Memory B cell (primary cell): ENCODE data around the gene SELENOM.

Experiments used
- ATAC-seq: fragments of 150-1000 bp; cut with Tn5 transposase; 2 replicates; pipeline ENCODE4 v1.10.0; 2021; ENCODE audit warnings: low read depth, mild to moderate bottlenecking, moderate library complexity
- DNase-seq, 2 donors: peaks; one replicate each; pipeline ENCODE4 v3.0.0; 2022; ENCODE audit warnings: low spot score in 2 of 2
- H3K27ac Mint-ChIP-seq: one replicate; pipeline ENCODE4 v1.8.0; 2022; ENCODE audit warnings: mild to moderate bottlenecking, moderate library complexity, mixed read lengths
- H3K27me3 Mint-ChIP-seq: one replicate; pipeline ENCODE4 v1.8.0; 2022; ENCODE audit warnings: mixed read lengths
- H3K36me3 Mint-ChIP-seq: one replicate; pipeline ENCODE4 v1.8.0; 2022; ENCODE audit warnings: mild to moderate bottlenecking, mixed read lengths
- H3K4me1 Mint-ChIP-seq: one replicate; pipeline ENCODE4 v1.8.0; 2022; ENCODE audit warnings: mixed read lengths
- H3K4me3 Mint-ChIP-seq: one replicate; pipeline ENCODE4 v1.8.0; 2022; ENCODE audit warnings: mild to moderate bottlenecking, moderate library complexity, mixed read lengths
- H3K9me3 Mint-ChIP-seq: one replicate; pipeline ENCODE4 v1.8.0; 2022; ENCODE audit warnings: mixed read lengths

The SELENOM gene

GRCh38 chr22:31139866-31140716 is 32.7 kb upstream of the SELENOM start, which contains the start of gene PLA2G3:
Gene PLA2G3 (minus strand): TSS chr22:31140508. CDS start chr22:31140354, 154 bp downstream.
- H3K4me1 Mint-ChIP-seq = no peaks in the 10 kb centered on the region
- H3K27ac Mint-ChIP-seq = no peak within 1 kb of the TSS
- no peaks in the 10 kb centered on the region for H3K36me3 Mint-ChIP-seq
- H3K4me3 Mint-ChIP-seq = no peak within 1 kb of the TSS
- H3K9me3 Mint-ChIP-seq = no peaks in the 10 kb centered on the region
- peaks cover 7% of the 10 kb centered on the region for H3K27me3 Mint-ChIP-seq
- ATAC-seq = no peak
- DNase-seq = no peak

GRCh38 chr22:31139066-31139465 is 31.7 kb upstream of the SELENOM start:
- Mint-ChIP-seq H3K36me3 (no peaks in the 10 kb centered on the region), H3K27me3 (peaks cover 7% of the 10 kb centered on the region), H3K27ac (no peak overlapping the region), H3K4me3 (no peak overlapping the region), H3K4me1 (no peaks in the 10 kb centered on the region), H3K9me3 (no peaks in the 10 kb centered on the region)
- ATAC-seq = no peak
- DNase-seq = no peak

- Mint-ChIP-seq H3K4me1 (no peaks in the 10 kb centered on the region), H3K27me3 (peaks cover 7% of the 10 kb centered on the region), H3K4me3 (no peak overlapping the region), H3K36me3 (no peaks in the 10 kb centered on the region), H3K27ac (no peak overlapping the region), H3K9me3 (no peaks in the 10 kb centered on the region)
- ATAC-seq = no peak
- DNase-seq = no peak
These were observed 30.8 kb upstream of the SELENOM start for GRCh38 chr22:31138126-31138525.

- Mint-ChIP-seq H3K4me3 (no peak overlapping the region), H3K27ac (no peak overlapping the region), H3K9me3 (no peaks in the 10 kb centered on the region), H3K27me3 (peaks cover 7% of the 10 kb centered on the region), H3K36me3 (no peaks in the 10 kb centered on the region), H3K4me1 (no peaks in the 10 kb centered on the region)
- ATAC-seq = no peak
- DNase-seq = no peak
These were observed 30.4 kb upstream of the SELENOM start for GRCh38 chr22:31137721-31138120.

GRCh38 chr22:31136711-31137110 is 29.3 kb upstream of the SELENOM start:
- H3K4me3 Mint-ChIP-seq = no peak overlapping the region
- H3K4me1 Mint-ChIP-seq = no peaks in the 10 kb centered on the region
- no peaks in the 10 kb centered on the region for H3K9me3 Mint-ChIP-seq
- no peaks in the 10 kb centered on the region for H3K36me3 Mint-ChIP-seq
- DNase-seq = no peak
- ATAC-seq = no peak
- peaks cover 6% of the 10 kb centered on the region for H3K27me3 Mint-ChIP-seq
- no peak overlapping the region for H3K27ac Mint-ChIP-seq

GRCh38 chr22:31136155-31136554 is 28.8 kb upstream of the SELENOM start:
- Mint-ChIP-seq H3K27me3 (peaks cover 6% of the 10 kb centered on the region), H3K36me3 (no peaks in the 10 kb centered on the region), H3K27ac (no peak overlapping the region), H3K9me3 (no peaks in the 10 kb centered on the region), H3K4me3 (no peak overlapping the region), H3K4me1 (no peaks in the 10 kb centered on the region)
- ATAC-seq = no peak
- DNase-seq = no peak

GRCh38 chr22:31135706-31136105 is 28.3 kb upstream of the SELENOM start:
- H3K27me3 Mint-ChIP-seq = peaks cover 6% of the 10 kb centered on the region
- no peaks in the 10 kb centered on the region for H3K4me1 Mint-ChIP-seq
- no peak for ATAC-seq
- no peaks in the 10 kb centered on the region for H3K9me3 Mint-ChIP-seq
- no peak overlapping the region for H3K4me3 Mint-ChIP-seq
- no peak for DNase-seq
- no peak overlapping the region for H3K27ac Mint-ChIP-seq
- H3K36me3 Mint-ChIP-seq = no peaks in the 10 kb centered on the region

- no peak overlapping the region for H3K27ac Mint-ChIP-seq
- no peaks in the 10 kb centered on the region for H3K9me3 Mint-ChIP-seq
- DNase-seq (no peak), ATAC-seq (no peak)
- H3K4me1 Mint-ChIP-seq = no peaks in the 10 kb centered on the region
- H3K36me3 Mint-ChIP-seq = no peaks in the 10 kb centered on the region
- H3K4me3 Mint-ChIP-seq = no peak overlapping the region
- H3K27me3 Mint-ChIP-seq = peaks cover 1% of the 10 kb centered on the region
These were observed 27.3 kb upstream of the SELENOM start for GRCh38 chr22:31134688-31135087.

GRCh38 chr22:31133911-31134310 is 26.5 kb upstream of the SELENOM start:
- H3K4me1 Mint-ChIP-seq = no peaks in the 10 kb centered on the region
- no peak for DNase-seq
- H3K27me3 Mint-ChIP-seq = no peaks in the 10 kb centered on the region
- ATAC-seq = no peak
- H3K27ac Mint-ChIP-seq = no peak overlapping the region
- H3K9me3 Mint-ChIP-seq = no peaks in the 10 kb centered on the region
- no peak overlapping the region for H3K4me3 Mint-ChIP-seq
- H3K36me3 Mint-ChIP-seq = no peaks in the 10 kb centered on the region

- no peaks in the 10 kb centered on the region for H3K9me3 Mint-ChIP-seq
- no peak for DNase-seq
- peaks cover 7% of the 10 kb centered on the region for H3K27me3 Mint-ChIP-seq
These were observed 23.5 kb upstream of the SELENOM start for GRCh38 chr22:31130873-31131272.

GRCh38 chr22:31128156-31128555 is 20.8 kb upstream of the SELENOM start:
- Mint-ChIP-seq H3K4me1 (peaks cover 12% of the 10 kb centered on the region), H3K27me3 (peaks cover 11% of the 10 kb centered on the region), H3K9me3 (no peaks in the 10 kb centered on the region), H3K36me3 (no peaks in the 10 kb centered on the region), H3K4me3 (peak overlapping the region; percentile 28), H3K27ac (no peak overlapping the region)
- no peak for DNase-seq
- no peak for ATAC-seq

More at GRCh38 chr22:31130873-31131272, 23.5 kb upstream of the SELENOM start:
- no peak for ATAC-seq
- H3K4me1 Mint-ChIP-seq = peaks cover 10% of the 10 kb centered on the region
- no peak overlapping the region for H3K27ac Mint-ChIP-seq
- no peaks in the 10 kb centered on the region for H3K36me3 Mint-ChIP-seq
- H3K4me3 Mint-ChIP-seq = no peak overlapping the region

GRCh38 chr22:31127181-31127772 is 19.9 kb upstream of the SELENOM start:
- H3K36me3 Mint-ChIP-seq = no peaks in the 10 kb centered on the region
- ATAC-seq = peak; percentile 41
- H3K4me3 Mint-ChIP-seq = peak overlapping the region; percentile 14
- no peak for DNase-seq
- H3K4me1 Mint-ChIP-seq = peaks cover 12% of the 10 kb centered on the region
- peaks cover 11% of the 10 kb centered on the region for H3K27me3 Mint-ChIP-seq
- no peak overlapping the region for H3K27ac Mint-ChIP-seq
- no peaks in the 10 kb centered on the region for H3K9me3 Mint-ChIP-seq

- Mint-ChIP-seq H3K4me3 (no peak overlapping the region), H3K9me3 (no peaks in the 10 kb centered on the region), H3K27me3 (peaks cover 11% of the 10 kb centered on the region), H3K27ac (no peak overlapping the region), H3K36me3 (no peaks in the 10 kb centered on the region), H3K4me1 (peaks cover 12% of the 10 kb centered on the region)
- no peak for ATAC-seq
- DNase-seq = no peak
These were observed 19.5 kb upstream of the SELENOM start for GRCh38 chr22:31126869-31127175.

GRCh38 chr22:31126128-31126868 is 18.9 kb upstream of the SELENOM start:
- peaks cover 11% of the 10 kb centered on the region for H3K27me3 Mint-ChIP-seq
- ATAC-seq = no peak
- DNase-seq = no peak
- H3K4me3 Mint-ChIP-seq = no peak overlapping the region
- H3K27ac Mint-ChIP-seq = no peak overlapping the region
- no peaks in the 10 kb centered on the region for H3K9me3 Mint-ChIP-seq
- peaks cover 14% of the 10 kb centered on the region for H3K4me1 Mint-ChIP-seq
- no peaks in the 10 kb centered on the region for H3K36me3 Mint-ChIP-seq
